ENCODE results near the gene ME3.

- TF ChIP-seq CTCF (IDR thresholded peaks at IDR 0.05) (no peak), POLR2A (IDR thresholded peaks at IDR 0.05) (no peak)
These were observed 213.4 kb downstream of the ME3 start for GRCh38 chr11:86459002-86459385.
